Measurements from ENCODE around the gene GGT5. TPM values are rescaled to one million over a fixed set of nuclear protein-coding genes. Genes with fewer than 3 reads are reported as not detected.

GGT5 gene
- total RNA-seq, 1 donor, result 4.4 TPM

DNA sequence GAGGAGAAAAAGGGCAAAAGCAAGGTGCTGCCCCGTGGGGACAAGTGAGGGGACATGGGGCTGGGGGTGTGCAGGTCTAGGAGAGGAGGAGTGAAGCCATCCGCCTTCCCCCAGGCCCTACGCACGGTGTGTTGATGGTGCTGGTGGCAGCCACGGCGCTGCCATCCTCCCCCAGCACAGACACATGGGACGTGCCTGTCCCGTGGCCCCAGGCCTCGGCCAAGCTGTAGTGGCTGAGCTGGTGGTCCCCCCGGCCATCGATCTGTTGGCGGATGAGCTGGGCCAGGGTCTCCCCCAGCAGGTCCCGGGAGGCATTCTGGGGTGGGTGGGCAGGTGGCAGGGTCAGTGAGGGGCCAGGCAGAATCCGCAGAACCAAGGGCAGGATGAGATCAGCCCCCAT lies 18.9 kb downstream of the GGT5 start:
- no peak overlapping the region for H3K4me3 ChIP-seq (ENCODE audit: low read depth, low read length)

GRCh38 chr22:24225044-24225601 lies 19.8 kb downstream of the GGT5 start:
- no peak for DNase-seq (ENCODE audit: low read depth)
- no peak for TF ChIP-seq CTCF (IDR thresholded peaks at IDR 0.05; ENCODE audit: insufficient read depth, low read length)
- no peak overlapping the region for H3K4me3 ChIP-seq (ENCODE audit: low read depth, low read length)

More for the DNA sequence above, 18.9 kb downstream of the GGT5 start:
- TF ChIP-seq CTCF (IDR thresholded peaks at IDR 0.05; ENCODE audit: insufficient read depth, low read length), result no peak
- no peak for DNase-seq (ENCODE audit: low read depth)

GRCh38 chr22:24224468-24224867 lies 20.4 kb downstream of the GGT5 start:
- DNase-seq (ENCODE audit: low read depth), result no peak
- TF ChIP-seq CTCF (IDR thresholded peaks at IDR 0.05; ENCODE audit: insufficient read depth, low read length), result no peak
- H3K4me3 ChIP-seq (ENCODE audit: low read depth, low read length), result no peak overlapping the region

DNA sequence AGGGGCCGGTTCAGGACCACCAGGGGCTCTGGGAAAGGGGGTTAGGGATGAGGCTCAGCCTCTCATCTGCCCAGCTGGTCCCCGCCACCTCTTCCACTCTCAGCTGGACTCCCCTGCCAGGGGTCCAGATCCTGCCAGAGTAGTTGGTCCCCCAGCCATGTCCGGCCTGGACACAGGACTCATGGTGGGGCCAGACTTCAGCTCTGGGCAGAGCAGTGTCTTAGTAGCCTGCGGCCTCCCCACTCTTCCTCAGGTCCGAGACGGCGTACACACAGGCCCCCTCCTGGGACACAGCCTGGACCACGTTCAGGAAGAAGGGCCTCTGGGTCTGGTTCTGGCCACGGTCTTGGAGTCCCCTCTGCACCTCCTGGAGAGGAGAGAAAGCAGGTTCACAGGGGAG lies 25.1 kb downstream of the GGT5 start:
- no peak for TF ChIP-seq CTCF (IDR thresholded peaks at IDR 0.05; ENCODE audit: insufficient read depth, low read length)
- DNase-seq (ENCODE audit: low read depth), result no peak
- no peak overlapping the region for H3K4me3 ChIP-seq (ENCODE audit: low read depth, low read length)

DNA sequence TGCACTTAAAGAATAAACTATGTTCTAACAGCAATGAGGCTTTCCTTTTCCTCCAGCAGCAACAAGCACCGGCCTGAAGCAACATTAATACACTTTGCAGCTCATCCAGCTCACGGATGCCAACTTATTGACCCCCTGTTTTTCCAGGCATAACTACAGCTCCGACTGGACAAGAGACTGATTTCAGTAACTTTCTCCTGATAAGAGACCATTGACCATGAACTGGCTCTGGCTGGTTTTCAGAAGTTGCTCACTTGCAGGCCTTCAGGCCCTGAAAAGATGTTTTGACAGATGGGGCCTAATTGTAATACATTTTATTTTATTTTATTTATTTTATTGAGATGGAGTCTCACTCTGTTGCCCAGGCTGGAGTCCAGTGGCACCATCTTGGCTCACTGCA lies 27.5 kb downstream of the GGT5 start:
- TF ChIP-seq CTCF (IDR thresholded peaks at IDR 0.05; ENCODE audit: insufficient read depth, low read length), result no peak
- no peak overlapping the region for H3K4me3 ChIP-seq (ENCODE audit: low read depth, low read length)
- DNase-seq (ENCODE audit: low read depth), result no peak

GRCh38 chr22:24216541-24217209 lies 28.2 kb downstream of the GGT5 start:
- DNase-seq (ENCODE audit: low read depth), result no peak
- TF ChIP-seq CTCF (IDR thresholded peaks at IDR 0.05; ENCODE audit: insufficient read depth, low read length), result no peak
- H3K4me3 ChIP-seq (ENCODE audit: low read depth, low read length), result no peak overlapping the region
